SHP77 (cell line): ENCODE results near the gene SLC39A3.
A peak's percentile ranks its signal among the peaks of the same experiment; 100 is the strongest.

Source experiments
- DNase-seq, 2 experiments: peaks; one replicate each; lab custom pipeline; 2025; lab: John Stamatoyannopoulos, UW

The SLC39A3 gene, protein sequence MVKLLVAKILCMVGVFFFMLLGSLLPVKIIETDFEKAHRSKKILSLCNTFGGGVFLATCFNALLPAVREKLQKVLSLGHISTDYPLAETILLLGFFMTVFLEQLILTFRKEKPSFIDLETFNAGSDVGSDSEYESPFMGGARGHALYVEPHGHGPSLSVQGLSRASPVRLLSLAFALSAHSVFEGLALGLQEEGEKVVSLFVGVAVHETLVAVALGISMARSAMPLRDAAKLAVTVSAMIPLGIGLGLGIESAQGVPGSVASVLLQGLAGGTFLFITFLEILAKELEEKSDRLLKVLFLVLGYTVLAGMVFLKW

DNA sequence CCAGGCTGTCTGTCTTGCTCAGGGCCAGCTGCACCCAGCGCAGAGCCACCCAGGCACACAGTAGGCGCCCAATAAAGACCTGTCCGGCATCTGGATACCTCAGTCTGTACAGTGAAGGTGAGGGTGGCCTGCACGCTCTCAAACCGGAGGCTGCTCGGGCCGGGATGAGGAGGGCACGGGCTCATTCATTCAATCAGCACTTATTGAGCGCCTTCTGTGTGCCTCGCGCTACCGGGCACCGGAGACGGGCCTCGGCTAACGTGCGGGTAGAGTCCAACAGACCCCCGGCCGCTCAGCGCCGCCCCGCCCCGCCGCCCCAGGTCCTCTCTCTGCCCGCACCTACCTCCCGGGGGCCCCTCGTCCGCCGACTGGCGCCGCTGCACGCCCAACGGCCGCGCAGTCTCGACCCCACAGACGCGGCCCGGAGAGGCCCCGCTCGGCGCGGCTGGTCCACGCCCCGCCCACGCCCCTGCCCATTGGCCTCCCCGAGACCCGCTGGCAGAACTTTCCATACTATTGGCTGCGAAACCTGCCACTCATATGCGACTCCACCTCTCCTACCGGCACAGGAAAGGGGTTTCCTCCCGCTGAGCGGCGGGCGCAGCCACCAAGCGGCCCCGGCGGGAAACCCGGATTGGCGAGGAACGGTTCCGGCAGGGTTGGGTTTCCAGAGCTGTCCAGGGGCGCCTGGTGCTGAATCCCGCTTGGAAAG, at the start of gene SLC39A3:
TSS of gene SLC39A3 (minus strand) at position 416 of the 712 bp plus-strand sequence. CDS start 2,760 bp downstream, outside the sequence.
- peak; percentile 88 to 93 for DNase-seq

DNA sequence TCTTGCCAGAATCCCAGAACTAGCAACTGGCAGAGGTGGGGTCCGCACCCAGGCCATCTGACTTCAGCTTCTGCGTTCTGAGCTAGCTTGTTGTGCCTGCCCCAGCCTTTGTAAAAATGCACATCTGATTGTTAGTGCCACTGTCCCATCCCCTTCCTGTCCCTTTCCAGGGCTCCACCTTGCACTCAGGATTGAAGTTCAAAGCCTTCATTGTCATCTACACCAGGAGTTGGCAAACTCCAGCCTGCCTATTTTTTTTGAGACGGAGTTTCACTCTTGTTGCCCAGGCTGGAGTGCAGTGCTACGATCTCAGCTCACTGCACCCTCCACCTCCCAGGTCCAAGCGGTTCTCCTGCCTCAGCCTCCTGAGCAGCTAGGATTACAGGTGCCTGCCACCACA, 48.4 kb upstream of the SLC39A3 start:
- no peak for DNase-seq

DNA sequence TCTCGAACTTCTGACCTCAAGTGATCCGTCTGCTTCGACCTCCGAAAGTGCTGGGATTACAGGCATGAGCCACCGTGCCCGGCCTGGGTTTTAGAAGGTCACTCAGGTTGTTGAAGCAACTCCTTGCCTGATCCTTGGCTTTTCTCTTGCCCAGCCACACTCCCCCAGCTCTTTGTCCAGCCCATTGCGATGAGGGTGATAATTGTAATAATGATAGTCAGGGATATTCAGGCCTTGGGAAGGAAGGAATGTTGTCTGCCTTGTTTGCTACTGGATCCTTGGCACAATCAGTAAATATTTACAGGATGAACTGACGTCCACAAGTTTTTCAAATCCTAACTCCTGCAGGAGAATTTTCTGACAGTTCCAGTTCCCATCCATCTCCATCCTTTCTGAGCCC, 47.3 kb upstream of the SLC39A3 start:
- DNase-seq = no peak

DNA sequence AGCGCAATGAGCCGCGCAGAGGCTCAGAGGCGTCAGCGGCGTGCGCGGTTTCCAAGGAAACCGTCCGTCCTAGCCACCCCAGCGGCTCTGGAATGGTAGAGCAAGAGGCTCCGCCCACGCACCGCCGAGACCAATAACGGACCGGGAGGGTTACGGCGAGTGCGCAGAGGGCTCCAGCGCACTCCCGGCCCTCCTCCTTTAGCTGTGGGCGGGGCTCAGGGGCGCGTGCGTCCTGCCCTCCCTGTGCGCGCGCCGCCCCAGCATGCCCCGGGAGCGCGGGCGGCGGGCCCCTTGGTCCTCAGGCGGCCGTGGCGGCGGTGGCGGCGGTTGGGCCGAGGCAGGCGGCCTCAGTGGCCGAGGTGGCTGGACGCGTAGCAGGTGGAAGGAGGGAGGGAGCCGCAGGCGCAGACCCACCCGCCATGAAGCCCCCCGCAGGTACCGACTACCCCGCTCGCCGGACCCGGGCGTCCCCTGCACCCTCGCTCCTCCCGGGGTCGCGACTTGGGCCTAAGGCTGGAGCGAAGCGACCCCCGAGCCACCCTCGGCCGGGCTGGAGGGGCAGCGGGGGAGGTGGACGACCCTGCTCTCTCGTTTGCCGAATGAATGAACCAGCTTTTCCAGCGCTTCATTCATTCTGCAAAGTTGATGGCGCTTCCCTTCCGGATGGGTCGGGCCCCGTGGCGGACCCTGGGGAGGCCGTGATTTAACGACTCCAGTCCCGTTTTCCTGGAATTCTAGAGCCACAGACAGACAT, 45.6 kb upstream of the SLC39A3 start, which contains the start of gene THOP1:
TSS of gene THOP1 (plus strand) at position 260 of the 754 bp plus-strand sequence. CDS start at position 420, 160 bp downstream.
- peak; percentile 97 to 98 for DNase-seq

DNA sequence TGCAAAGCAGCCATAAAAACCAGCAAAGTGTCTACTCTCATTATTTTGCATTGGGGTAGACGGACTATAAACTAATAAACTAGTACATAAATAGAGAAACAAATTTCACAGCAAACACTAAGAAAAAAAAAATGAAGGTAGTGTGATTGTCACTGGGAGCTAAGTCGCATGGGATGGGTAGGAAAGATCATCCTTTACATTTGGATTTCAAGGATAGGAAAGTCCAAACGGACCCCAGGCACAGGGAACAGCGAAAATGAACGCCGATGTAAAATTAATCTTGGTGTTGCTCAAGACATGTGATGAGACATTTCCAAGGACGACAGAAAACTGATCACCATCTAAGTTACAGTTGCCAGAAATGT, 43.9 kb upstream of the SLC39A3 start:
- DNase-seq = no peak

DNA sequence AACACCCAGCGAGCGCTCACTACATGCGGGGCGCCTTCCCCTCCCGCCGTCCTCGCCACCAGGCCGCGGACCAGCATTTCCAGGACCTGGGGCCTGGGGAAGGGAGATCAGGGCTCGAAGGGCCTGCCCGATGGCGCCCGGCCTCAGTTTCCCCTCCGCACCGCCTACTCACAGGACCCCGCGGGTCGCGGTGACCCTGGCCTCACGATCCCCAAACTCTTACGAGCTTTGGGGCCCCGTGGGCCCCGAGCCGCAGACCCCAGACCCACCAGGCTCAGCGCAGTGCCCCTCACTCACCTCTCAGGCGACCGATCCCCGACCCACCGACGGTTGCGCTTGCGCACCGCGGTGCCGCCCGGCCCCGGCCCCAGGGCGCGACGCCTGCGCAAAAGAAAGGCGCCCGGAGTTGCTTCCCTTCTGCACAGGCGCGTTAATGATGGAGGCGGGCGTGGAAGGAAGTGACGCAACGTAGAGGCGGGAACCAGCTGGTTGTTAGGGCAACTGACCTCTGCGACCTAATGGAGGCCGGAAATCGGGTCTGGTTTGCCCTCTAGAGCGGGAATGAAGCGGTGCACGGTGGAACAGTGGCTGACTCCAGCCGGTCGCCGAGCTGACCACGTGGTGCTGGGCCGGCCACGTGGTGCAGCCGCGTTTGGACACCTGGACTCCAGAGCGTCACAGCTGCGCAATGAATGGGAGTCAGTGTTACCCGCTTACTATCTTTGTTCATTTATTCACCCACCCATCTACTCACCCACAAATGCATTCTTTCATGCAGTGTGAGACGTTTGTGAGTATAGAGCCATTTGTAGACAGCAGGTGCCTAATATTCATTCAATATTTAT, 43.3 kb upstream of the SLC39A3 start, which contains the start of gene SGTA:
TSS of gene SGTA (minus strand) at position 338 of the 845 bp plus-strand sequence. CDS start 14,205 bp downstream, outside the sequence.
- peak; percentile 98 for DNase-seq

DNA sequence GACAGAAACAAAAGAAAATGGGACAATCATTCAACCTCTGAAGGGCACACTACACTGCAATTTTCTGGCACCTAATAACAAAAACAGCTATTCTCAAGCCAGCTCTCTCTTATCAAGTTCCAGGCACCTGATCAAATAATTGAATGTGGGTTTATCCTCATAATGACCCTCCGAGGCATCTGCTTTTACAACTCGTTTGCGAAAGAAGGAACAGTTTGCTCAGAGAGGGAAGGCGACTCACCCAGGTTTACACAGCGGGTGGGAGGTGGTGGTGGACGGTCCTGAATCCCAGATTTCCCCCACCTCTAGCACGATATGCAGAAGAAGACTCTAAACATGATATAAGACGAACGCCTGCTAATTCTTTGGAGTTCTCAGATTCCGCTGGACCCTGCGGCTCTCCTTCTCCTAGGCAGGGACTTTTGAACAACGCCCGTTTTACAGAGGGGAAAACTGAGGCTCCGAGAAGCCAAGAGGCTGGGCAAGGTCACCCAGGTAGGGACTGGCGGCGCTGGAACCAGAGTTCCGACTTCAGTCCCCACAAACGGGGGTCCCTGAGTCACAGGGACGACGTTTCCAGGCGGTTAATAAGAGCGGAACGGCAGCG, 42.6 kb upstream of the SLC39A3 start:
- DNase-seq = no peak

DNA sequence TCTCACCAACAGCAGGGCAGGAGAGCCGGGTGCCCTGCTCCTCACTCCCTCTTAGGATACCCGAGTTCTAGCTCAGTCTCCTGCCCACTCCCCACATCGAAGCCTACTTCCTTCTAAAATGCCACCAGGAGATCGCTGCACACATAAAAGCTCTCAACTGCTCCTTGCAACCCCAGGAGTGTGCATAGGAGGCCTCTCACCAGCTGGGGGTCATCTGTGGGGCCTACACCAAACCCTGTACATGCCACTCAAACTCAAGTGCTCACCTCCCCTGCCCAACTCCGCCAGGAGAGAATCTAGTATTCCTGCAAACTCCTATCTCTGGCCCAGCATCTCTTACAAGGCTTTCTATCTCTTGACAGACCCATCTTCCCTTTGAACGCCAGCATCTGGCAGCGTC, 40.5 kb upstream of the SLC39A3 start:
- DNase-seq = no peak

DNA sequence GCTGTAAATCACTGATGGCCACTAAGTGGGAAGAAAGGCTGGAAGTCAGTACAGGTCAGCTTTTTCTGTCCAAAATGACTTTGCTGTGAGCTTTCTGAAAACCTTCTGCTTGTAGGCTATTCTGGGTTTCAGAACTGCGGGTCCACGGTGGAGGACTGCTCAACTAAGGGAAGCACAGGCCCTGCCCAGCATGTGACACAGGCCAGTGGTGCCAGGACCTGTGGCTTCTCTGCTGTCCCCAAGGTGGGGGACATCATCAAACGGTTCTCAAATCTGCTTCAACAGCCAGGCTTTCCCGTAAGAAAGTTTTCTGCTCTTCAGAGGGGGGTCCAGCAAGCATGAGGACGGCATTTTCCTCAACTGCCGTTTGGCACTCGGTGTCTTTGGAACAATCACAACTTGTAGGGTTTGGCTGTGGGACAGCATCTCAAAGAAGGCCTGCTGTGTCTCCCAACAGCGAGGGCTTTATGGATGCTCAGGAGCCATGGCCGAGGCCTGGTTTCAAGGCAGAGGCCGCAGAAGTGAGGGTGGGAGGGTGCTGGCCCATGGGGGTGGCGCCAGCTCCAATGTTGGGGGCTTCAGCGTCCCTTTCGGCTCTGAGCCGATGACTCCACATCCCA, 39.4 kb upstream of the SLC39A3 start:
- DNase-seq = no peak

DNA sequence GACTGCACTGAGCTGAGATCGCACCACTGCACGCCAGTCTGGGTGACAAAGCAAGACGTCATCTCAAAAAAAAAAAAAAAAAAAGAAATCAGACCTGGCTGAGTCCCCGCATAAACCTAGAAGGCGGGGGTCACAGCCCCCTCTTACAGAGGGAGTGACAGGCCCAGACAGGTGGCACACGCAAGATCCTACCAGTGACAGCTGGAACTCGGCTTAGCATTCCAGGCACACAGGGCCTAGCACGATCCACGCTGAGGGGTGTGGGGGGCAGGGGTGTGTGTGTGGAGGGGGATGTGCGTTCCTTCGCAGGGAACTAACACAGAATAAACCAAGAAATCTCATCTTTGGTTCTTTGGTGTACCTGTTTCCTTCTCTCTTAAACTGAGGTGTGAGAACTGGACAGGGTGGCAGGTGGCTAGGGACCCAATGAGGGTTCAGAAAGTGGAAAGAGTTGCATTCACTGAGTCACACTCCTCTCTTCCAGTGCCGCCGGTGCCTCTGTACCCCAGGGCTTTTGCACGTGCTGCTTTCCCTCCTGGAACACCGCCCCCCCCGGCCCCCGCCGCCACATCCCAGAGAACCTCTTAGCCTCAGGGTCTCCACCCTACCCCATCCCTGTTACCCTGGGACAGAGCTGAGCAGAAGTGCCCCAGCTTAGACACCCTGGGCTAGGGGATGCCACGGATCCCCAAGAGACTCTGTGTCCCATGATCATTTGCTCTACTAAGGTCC, 38.3 kb upstream of the SLC39A3 start:
- DNase-seq = no peak

DNA sequence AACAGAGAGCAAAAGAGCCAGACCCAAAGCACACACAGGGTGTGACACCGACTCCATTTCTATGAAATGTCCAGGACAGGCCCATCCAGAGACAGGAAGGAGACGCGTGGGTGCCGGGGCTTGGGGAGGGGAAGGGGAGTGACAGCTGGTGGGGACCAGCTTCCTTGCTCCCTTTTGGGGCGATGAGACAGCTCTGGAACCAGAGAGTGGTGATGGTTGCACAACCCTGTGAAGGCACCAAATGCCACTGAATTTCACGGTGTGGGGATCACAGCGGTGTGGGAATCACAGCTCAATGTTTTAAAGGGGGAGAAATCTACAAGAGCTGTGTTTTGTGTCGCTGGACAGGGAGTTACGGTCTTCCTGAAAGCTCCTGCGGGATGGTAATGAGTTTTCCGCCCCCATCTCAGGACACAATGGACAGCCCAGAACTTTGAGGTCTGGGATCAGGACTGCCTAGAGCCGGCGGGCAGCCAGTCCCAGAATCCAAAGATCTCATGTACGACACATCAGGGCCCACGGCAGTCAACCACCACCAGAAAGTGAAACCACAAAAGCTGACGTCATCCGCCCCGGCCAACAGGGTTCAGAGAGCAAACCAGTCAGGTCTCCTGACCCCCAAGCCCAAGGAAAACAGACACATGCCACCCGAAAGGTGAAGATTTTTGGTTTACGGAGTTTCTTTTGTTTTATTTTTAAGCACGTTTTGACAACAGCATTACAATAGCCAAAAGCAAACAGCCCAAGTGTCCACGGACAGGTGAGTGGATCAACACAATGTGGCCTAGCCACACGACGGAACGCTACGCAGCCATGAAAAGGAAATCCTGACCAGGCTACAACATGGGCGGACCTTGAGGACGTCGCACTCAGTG, 36.0 kb upstream of the SLC39A3 start:
- DNase-seq = no peak

DNA sequence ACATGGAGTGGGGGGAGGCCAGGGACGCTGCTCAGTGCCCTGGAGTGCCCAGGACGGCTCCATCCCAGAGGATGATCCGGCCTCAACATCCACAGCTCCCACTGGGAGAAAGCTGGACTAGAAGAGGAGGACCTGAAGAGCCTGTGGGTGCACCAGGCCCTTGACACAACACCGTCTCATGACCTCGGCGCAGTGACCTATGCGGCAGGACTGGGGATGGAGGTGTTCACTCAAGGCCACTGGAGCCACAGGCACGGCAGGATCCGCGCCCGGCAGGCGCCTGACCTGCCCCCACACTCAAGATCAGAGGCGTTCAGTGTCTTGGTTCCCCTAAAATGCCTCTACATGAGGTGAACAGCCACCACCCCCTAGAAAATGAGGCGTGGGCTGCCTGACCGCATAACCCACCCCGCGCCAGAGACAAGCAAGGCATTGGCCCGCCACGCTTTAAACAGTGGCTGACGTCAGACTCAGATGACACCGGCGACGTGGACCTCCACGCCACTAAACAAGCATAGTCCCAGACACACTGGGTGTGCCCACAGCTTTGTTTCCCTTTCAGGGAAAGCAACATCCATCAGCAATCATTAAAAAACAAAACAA, 35.2 kb upstream of the SLC39A3 start:
- DNase-seq = no peak

DNA sequence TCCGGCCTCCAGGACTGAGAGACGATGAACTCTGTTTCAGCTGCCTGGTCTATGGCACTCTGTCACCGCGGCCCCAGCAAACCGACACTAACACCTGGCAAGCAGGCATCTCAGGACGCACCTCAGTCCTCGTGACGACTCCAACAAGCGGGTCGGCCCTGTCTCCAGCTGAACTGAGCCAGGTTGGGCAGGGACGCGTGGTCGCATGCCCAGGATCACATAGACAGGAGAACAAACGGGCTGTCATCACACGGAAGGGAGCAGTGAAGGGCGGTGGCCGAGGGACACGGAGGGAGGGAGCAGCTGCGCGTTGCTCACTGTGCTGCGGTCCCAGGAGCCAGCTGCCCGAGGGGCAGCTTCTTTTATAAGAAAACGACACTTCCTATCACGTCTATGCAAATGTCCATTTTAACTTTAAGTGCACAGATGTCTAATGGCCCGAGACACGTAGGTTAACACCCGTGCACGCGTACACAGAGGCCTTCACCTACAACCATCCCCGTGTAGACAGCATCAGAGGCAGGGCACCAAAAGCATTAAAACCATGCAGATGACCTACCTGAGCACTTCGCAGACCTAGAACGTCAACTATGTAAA, 34.4 kb upstream of the SLC39A3 start:
- no peak for DNase-seq

DNA sequence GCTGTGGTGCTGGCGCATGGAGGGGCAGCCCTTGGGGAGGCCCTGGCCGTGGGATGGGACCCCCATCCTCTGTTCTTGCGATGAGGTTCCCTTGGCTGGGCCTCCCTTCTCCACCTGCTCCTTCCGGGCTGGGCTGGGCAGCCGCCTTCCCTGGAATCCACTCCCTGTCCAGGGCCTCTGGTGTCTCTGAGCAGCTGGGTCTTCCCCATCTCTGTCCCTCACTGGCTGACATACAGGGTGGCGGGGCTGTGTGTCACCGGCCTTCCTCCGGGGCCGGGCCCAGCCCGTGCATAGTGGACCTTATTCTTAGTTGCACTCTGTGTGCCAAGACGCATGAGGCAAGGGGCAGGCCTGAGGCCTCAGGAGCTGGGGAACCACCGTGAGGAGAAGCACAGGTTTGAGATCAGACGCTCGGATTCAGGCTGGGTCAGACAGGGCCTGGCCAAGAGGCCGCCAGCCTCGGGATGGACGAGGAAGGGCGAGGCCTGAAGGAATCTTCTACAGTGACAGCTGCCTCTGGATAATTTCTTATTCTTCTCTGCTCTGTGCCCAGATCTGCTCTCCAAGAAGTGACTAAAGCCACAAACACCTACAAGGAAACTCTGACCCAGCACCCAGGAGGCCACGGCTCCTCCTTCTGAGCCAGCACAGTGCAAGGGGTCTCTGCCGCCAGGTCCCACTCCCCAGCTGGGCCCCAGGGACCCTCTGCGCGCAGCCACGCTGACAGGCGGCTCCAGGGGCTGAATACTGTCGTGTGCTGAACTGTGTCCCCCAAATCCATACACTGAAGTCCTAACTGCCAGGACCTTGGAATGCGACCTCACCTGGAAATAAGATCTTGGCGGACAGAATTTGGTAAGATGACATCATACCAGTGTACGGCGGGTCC, 32.2 kb upstream of the SLC39A3 start:
- no peak for DNase-seq

DNA sequence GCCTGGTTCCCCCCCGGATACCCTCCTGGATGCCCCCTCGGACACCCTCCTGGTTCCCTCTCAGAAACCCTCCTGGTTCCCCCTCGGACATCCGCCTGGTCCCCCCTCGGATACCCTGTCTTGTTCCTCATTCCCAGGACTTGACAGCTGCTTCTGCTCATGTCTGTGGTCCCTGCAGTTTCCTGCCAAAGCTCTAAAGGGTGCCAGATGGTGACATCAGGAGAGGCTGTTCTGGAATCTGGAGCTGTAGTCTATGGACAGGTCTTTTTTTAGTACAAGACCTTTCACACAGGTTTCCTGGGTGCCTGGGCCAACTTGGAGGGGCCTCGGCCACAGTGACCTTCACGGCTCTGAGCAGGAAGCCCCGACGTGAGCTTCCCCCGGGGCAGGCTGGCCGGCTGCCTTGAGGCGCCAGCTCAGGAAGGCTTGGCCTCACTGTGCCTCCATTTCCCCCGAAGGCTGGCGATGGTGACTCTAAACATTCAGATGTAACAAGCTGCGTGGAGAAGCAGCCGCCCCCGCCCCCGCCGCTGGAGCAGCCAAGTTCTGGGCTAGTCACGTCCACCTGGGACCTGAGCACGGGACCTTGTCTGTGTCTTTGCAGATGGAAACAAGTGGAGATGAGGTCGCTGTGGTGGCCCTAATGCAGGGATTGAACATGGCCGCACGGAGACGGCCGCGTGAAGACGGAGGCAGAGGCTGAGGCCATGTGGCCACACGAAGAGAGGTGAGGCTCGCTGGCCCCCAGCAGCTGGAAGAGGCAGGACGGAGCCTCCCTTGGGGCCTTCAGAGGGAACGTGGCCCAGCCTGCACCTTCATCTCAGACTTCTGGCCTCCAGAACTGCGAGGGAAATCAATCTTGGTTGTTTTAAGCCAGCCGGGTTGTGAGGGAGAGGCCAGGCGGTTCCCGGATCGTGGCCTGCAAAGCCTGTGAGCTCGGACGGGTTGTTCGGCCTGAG, 30.5 kb upstream of the SLC39A3 start:
- no peak for DNase-seq

DNA sequence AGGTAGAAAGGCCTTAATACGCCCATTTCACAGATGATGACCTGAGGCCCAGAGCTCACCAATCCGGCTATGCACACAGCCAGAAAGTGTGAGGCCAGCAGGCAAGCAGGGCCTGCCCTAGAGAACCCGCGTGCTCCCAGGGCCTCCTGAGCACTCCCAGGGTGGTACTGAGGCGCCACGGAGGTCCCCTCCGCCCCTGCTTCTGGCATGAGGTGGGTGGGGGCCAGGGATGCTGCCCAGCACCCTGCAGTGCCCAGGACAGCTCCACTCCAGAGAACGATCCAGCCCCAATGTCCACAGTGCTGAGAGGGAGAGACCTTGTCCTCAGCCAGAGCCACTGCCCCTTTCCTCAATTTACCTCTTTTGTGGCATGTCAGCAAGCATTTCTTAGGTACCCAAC, 29.4 kb upstream of the SLC39A3 start:
- DNase-seq = no peak
